Measurements from ENCODE around the gene SEMA3B. TPM values are rescaled to one million over a fixed set of nuclear protein-coding genes. Genes with fewer than 3 reads are reported as not detected.

Gene SEMA3B
- total RNA-seq, 1 experiment from 2014 or later: 6.4 TPM

GRCh38 chr3:50262778-50263177, 6.2 kb upstream of the SEMA3B start:
- Histone ChIP-seq H3K79me1 (ENCODE audit: insufficient read depth, low read depth, low read length, poor library complexity, severe bottlenecking) (no peaks in the 10 kb centered on the region), H3K27me3 (ENCODE audit: insufficient read depth, low read length) (no peaks in the 10 kb centered on the region), H3K18ac (ENCODE audit: insufficient read length, low read depth, low read length) (no peak overlapping the region), H3K79me2 (ENCODE audit: insufficient read depth, low read length) (no peaks in the 10 kb centered on the region), H2BK15ac (ENCODE audit: low read depth, low read length) (no peak overlapping the region), H4K5ac (ENCODE audit: insufficient read length, low read depth, low read length) (no peak overlapping the region), H4K20me1 (ENCODE audit: control insufficient read depth, insufficient read depth, insufficient read length) (no peaks in the 10 kb centered on the region), H3K56ac (ENCODE audit: insufficient read length, low read depth, low read length) (no peak overlapping the region), H3T11ph (ENCODE audit: low read length) (no peak overlapping the region), H2AFZ (ENCODE audit: low read length) (no peak overlapping the region), H4K8ac (replicated peaks; ENCODE audit: insufficient read length, low read depth, low read length) (no peak overlapping the region), H3K23me2 (ENCODE audit: insufficient read length, low read depth, low read length, poor library complexity, severe bottlenecking) (no peaks in the 10 kb centered on the region), H2AK5ac (ENCODE audit: insufficient read length, low read length) (no peak overlapping the region), H2BK5ac (ENCODE audit: insufficient read length, low read length) (no peak overlapping the region), H4K91ac (ENCODE audit: insufficient read length, low read depth, low read length) (no peak overlapping the region), H3K4me1 (ENCODE audit: insufficient read depth, low read length) (peaks cover 3% of the 10 kb centered on the region; the same call in 1 of the 2 replicates), H3K14ac (ENCODE audit: insufficient read depth, low read length) (no peak overlapping the region), H3K9ac (ENCODE audit: extremely low read depth, insufficient read length, low read length) (no peak overlapping the region), H2BK120ac (ENCODE audit: low read depth, low read length, poor library complexity, severe bottlenecking) (no peak overlapping the region), H3K27ac (ENCODE audit: insufficient read length, low read depth, low read length) (no peak overlapping the region), H2BK12ac (ENCODE audit: insufficient read length, low read depth, low read length) (no peak overlapping the region), H3K23ac (ENCODE audit: insufficient read length, low read depth, low read length) (no peak overlapping the region), H3K4me2 (ENCODE audit: insufficient read depth, insufficient read length, low read length) (no peak overlapping the region), H3K4ac (ENCODE audit: low read depth, low read length) (no peak overlapping the region), H3K9me3 (ENCODE audit: control insufficient read depth, low read depth, low read length) (no peaks in the 10 kb centered on the region), H2BK20ac (ENCODE audit: low read depth, low read length, poor library complexity, severe bottlenecking) (no peak overlapping the region)
- Mint-ChIP-seq H3K9me3 (no peaks in the 10 kb centered on the region), H3K27ac (peak overlapping the region in 2 of 3 experiments; percentile 26 to 73; a peak in 2 of 7 replicates), H3K4me3 (peak overlapping the region in 1 of 2 experiments; percentile 17; a peak in 1 of 5 replicates), H3K4me1 (peaks cover 40 to 69% of the 10 kb centered on the region in 2 experiments), H3K27me3 (ENCODE audit: low read depth) (peaks cover 1% of the 10 kb centered on the region; the same call in 1 of the 2 replicates), H3K36me3 (ENCODE audit: insufficient read depth in 1 of 3, low read depth in 3 of 3) (peaks cover 2 to 13% (median 12%) of the 10 kb centered on the region in 3 experiments; a peak in 5 of 7 replicates)
- DNase-seq: no peak
- no CpG with 5 or more reads among the region's 7 CpGs for WGBS (ENCODE audit: extremely low coverage, insufficient read length, low lambda C conversion rate)
- TF ChIP-seq CTCF (conservative IDR thresholded peaks at IDR 0.05): no peak
